G401 (cell line): ENCODE results near the gene SGMS2. TPM values are rescaled to one million over a fixed set of nuclear protein-coding genes. Genes with fewer than 3 reads are reported as not detected.

Experiments
- DNase-seq: peaks from one replicate; pipeline ENCODE4 v3.0.0-alpha.2; 2015; ENCODE audit warnings: low spot score
- in situ Hi-C: cut with HindIII; loops from 2 replicates; pipeline ENCODE4 v1.10.0; 2016; ENCODE audit warnings: low sequenced_read_pairs, mixed read lengths
- total RNA-seq: library from RNA; depleted of rRNA; stranded (reverse); fragments of >200 nt; shearing (Covaris generic); gene quantifications from 2 replicates; pipeline ENCODE4 v1.2.3, GENCODE V29; 2014

SGMS2 gene
- total RNA-seq, 1 experiment from 2014 or later, result not detected

DNA sequence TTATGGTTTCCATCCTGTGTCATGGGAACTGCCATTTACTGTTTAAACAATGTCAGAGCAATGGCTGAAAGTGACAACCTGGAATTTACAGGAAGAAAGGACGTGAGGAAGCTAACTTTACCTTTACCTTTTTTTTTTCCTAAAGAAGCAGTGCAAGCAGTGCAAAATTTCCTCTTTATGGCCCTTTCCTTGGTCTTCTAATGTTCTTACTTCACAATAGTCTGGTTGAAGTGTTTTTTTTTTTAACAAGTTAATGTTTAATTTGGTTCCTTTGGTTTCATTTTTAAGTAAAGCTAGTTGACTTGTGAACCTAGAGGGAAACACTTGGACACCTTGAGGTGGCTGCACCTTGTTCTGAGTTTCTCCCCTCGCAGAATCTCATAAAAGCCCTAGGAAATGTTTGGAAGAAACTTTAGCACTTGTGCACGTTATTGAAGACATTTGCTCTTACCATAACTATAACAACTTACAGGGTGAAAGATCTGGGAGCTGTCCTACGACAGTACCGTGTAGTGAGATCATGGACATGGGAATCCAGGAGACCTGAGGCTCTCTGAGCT is 1.8 kb downstream of the SGMS2 start:
- in situ Hi-C loops, result no loop called here
- peak; percentile 29 for DNase-seq

DNA sequence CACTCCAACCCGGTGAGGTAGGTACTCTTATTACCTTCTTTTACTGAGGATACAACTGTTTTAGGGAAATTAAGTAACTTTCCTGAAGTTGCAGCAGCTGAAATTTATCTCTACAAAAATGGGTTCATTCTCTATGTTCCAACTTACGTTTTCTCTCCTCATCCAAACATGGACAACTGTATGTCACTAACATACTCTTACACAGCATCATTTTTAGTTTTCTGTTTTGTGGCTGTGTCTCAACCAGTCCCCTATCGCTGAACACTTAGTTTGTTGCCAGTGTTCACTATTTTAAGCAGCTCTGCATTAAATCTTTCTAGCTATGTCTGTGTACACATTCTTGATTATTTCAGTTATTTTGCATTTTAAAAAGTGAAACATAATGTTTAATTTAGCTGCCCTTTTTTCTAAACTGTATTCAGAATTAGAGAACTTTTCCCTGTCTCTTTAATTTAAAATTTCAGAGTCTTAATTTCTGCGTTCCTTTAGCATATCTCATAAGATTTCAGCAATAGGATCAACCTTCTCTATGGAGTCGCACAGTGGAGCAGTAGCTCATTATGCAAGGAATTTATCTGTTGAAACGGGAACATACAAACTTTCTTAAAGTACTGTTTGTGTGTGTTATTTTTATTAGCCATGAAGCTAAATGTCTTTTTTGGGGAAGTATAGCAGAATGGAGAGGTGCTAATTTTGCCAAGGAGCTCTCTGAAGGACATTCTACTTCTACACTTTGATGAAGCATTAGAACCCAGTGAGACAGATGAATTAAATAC is 3.8 kb downstream of the SGMS2 start:
- in situ Hi-C loops, result no loop called here
- DNase-seq, result no peak

DNA sequence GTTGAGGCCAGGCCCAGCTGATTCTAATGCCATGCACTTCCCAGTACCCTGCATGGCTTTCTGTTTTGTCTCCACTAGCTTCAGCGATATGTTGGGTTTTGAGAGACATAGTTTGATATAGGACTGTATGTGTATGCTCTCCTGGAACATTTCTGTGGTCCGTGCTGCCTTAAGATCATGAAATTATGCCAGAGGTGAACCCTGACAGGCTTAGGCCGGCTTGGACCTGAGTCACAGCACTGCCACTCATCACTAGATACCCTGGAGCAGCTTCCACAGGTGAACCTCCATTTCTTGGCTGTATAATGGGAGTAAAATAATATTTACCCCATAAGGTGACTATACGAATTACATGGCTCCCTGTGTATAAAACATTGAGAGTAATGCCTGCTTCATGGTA is 6.4 kb downstream of the SGMS2 start:
- no peak for DNase-seq
- in situ Hi-C loops, result no loop called here

DNA sequence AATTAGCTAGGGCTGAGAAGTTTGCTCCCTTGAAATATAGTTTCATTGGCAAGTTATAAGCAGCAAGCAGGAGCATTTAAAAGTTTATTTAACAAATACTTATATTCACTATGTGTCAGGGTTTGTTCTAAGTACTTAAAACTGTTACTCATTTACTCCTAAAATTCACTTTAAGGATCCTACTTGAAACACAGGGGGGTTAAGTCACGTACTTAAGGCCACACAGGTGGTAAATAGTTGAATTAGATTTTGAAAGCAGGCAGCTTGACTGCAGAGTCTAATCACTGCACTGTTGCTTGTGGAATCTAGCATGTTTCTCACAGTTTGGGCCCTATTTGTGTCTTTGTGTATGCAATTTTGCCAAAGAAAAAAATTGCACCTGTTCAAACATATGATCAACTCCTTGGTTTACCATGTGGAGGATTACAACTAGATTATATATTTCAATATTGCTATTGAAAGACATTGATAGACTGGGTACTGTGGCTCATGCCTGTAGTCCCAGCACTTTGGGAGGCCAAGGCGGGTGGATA is 7.6 kb downstream of the SGMS2 start:
- no peak for DNase-seq
- in situ Hi-C loops, result no loop called here

DNA sequence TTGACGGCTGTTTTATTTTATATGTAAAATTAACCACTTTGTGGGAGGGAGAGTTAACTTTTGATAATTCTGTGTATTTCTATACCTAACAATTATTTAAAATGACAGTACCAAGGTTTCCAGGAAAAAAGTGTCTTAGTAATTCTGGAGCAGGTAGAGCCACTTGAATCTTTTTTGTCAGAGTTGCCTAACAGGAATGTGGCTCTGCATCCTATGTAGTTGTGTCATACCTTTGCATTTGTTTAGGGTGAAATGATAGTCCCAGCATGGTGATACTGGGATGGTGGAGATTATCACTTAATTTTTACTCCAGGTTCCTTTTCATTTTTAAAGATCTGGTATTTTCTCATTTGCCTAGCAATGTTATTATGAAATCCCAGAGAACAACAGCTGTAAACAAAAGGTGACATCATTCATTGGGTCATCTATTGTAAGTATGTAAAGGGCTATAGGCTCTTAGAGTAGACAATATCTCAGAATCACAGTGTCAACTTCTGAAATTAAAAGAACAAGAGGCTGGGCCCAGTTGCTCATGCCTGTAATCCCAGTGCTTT is 9.6 kb downstream of the SGMS2 start:
- DNase-seq, result no peak
- in situ Hi-C loops, result no loop called here

DNA sequence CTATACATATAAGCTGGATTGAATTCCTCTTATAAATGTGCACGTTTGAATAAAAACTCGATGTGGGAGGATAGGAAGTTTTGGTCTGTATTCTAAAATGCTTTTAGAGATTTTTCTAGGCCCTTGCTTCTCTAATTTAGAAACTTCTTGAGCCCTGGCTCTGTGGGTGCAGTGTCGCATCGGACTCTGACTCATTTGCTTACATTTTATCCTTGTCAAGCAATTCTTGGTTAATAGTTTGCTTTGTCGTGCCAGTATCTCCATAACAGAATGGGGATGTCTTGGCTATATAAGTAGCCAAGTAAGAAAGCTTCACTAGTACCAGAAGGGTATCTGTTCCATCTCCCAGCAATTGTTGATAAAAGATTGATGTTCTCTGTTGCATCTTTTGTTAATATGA is 10.7 kb downstream of the SGMS2 start:
- in situ Hi-C loops, result no loop called here

DNA sequence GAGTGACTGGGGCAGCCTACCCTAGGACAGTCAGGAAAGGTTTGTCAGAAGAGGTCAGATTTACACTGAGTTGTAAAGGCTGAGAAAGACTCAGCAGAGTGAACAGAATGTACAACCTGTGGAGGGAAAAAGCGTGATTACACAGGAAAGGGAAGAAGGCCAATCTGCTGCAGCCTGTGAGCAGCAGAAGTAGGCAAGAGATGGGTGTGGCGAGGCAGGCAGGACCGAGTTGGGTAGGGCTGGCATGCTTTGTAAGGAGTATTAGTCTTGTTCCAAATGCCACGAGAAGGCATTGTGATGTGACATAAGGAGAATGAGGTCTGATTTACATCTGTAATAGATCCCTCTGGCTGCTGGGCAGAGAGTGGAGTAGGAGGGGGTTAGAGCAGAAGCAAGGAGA is 12.6 kb downstream of the SGMS2 start:
- in situ Hi-C loops, result no loop called here
- DNase-seq, result no peak

More for the DNA sequence above, 10.7 kb downstream of the SGMS2 start:
- DNase-seq, result no peak

DNA sequence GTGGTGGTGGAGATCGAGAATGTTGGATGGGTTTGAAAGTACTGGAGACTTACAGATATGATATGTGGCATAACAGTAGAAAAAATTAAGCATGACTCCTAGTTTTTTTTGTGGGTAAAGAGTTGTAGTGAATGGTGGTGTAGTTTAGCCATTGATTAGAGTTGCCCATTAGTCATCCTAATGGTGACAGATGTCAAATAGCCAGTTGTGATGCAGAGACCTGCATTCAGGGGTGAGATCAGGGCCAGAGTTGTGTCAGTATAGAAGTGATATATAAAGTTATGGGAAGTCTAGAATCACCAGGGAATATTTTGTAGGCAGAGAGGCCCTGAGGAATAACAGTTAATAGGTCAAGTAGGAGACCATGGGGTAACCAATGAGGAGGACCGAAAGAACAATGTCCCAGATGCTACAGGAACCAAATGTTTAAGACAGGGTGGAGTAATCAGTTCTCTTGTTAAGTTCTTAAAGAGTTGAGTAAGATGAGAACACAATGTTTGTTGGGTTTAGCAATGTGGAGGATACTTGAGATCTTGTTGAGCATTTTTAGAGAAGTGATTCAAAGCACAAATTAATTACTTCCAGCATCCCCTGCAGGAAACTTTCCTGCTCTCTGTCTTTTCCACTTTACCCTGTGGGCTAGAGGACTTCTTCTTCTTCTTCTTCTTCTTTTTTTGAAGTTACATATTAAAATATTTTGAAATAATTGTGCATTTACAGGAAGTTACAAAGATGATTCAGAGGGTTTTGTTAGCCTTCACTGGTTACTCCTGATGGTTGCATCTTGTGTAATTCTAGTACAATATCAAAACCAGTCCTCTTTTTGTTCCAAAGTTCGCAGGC is 13.3 kb downstream of the SGMS2 start:
- in situ Hi-C loops, result no loop called here
- no peak for DNase-seq

DNA sequence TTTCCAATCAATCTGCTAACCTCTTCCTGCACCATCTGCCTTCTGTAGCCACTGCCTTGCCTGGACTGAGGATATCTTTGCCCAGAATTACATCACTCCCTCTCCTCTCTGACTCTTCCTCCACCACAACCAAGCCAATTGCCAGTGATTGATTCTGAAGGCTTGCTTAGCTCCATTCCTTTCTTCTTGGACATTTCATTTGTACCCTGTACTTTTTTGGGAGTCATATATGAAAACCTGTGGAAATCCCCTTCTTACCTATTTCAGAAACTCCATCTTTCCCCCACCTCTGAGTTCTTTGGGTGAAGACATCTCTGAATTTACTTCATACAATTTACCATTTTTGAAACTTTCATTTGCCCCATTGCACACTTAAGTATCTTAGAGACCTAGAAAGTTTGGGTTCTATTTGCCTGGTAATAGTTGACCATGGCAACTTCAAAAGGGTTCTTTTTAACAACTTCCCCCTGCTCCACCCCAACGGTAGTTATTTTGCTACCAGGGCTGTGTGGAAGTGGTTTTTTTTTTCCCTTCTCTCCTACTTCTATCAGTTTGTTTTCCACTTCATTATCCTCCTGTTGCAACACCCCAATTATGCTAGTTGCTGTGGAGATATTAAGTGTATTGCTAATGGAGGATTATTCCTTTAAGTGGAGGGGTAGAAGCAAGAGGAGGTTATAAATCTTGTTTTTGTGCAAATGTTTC is 14.3 kb downstream of the SGMS2 start:
- no peak for DNase-seq
- in situ Hi-C loops, result no loop called here

DNA sequence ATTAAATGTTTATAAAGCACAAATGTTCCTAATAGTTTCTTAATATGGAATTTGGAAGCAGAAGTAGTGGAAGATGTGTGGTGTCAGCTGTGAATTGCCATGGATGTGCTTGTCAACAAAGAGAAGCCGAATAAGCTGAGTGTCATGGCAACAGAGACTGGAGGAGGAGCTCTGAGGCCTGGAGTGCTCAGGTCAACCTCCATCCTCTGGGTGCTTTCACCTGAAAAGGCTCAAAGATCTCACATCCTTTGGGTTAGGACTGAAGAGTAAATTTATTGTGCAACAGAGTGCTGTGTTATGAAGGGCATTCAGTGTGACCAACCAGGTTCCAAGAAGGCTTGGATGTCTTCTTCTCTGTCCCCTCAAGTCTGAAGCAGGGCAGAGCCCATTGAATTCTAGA is 18.7 kb downstream of the SGMS2 start:
- in situ Hi-C loops, result no loop called here
- no peak for DNase-seq

DNA sequence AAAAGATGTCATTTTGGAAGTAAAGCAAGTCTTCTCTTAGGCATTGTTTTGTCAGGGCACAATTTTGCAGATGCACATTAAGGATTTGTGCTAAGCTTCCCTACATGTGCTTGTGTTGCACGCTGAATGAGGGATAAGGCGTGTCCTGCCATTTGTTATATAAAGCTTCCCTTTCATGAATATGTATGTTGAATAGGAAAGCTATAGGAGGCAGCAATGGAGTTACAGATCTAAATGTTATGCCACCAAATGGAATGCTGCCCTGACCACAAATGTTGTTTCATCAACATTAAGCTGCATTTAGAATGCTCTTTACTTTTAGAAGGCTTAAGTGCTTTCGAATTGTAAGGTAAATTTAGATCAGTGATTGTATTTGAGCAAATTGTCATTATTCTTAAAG is 20.9 kb downstream of the SGMS2 start:
- DNase-seq, result no peak
- in situ Hi-C loops, result no loop called here

DNA sequence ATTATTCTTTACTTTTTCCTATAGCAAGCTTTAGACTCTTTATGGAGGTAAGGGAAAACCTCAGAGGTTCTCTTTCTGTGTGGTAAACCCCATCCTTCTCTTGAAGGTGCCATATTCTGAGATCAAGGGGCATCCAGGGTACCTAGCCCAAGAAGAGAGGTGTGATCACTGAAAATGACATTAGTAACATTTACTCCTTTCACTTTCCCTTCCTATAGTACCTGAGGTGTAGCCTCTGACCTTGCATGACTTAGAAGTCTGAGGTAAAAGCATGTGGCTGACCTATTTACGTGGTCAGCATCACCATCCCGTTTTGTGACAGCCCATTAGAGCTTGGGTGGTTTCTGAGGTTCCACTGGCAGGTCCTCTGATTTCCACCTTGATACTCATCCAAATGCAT is 25.7 kb downstream of the SGMS2 start:
- DNase-seq, result no peak
- in situ Hi-C loops, result no loop called here

DNA sequence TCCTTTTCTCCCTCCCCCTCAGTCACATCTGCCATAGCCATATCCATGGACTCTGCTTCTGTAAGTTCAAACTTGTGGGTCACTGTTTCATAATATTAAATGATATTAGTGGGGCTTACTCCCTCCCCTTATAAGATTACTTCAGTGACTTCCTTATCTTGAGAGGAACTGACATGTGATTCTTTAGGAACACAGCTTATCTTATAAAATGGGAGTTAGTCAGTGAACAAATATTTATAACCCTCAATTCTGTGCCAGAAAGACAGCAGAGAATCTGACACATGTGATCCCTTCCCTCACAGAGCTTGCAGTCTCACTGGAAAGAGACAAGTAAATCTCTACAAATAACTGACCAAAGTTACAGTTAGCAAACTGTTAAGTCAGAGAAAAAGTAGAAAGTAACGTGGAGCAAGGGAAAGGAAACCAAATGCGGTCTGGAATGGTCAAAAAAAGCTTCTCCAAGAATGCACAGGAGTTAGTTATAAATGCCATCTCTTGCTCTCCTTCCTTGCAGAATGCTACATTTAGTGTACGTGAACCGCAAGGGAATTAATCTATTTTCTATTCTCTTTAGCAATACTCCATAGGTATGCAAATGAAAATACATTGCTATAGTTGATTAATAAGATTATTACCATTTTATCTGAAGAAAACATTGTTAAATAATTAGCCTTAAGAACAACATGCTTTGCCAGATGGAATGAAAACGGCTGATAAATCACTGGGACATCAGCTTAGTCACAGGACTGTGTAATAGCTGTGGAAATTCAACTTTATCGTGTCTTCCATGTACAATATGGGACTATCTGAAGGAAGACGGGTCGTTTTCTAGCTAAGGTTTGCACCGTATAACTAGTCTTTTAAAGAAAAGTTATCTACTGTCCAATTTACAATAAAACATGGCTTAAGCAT is 29.0 kb downstream of the SGMS2 start:
- in situ Hi-C loops, result no loop called here

DNA sequence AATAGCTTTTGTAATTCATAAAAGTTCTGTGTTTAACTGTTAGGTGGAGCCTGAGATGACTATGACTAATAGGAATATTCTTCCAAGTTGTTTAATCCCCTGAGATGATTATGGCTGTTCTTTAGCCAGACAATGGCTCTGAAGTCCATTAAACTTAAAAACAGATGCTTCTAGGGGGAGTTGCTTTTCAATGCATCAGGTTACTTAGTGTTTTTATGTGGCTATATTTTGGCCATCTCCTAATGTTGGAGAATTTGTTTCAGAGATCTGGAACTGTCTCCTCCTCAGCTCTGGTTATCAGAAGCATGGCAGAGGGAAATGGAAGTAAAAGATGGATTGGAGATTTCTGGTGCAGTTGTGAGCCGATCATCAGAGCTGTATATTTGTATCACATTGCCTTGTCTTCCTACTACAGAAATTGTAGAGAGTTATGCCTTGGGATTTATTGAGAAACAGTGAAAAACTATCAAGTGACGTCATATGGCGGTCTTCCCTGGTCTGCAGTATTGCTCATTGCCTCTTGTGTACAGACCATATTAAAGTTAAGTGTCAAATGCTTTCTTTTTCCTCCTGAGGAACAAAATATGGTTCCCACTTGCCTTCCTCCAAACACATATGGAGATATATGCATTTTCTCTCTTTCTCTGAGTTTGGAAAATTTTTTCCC is 29.8 kb downstream of the SGMS2 start:
- in situ Hi-C loops, result no loop called here
- no peak for DNase-seq

More for the DNA sequence above, 29.0 kb downstream of the SGMS2 start:
- DNase-seq, result no peak

DNA sequence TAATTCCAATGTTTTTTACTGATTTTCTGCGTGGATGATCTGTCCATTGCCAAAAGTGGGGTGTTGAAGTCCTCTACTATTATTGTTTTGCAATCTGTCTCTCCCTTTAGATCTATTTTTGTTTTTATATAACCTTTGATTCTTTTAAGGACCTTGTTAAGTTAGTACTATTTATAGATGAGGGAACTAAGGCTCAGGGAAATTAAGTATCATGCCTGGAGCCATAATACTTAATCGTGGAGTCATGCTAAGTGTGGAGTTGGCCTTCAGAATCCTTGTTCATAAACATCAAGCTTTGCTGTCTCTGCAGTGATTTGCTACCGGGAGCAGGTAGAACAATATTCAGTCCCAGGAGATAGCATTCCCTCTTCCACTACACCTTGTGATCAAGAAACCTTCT is 31.0 kb downstream of the SGMS2 start:
- no peak for DNase-seq
- in situ Hi-C loops, result no loop called here

DNA sequence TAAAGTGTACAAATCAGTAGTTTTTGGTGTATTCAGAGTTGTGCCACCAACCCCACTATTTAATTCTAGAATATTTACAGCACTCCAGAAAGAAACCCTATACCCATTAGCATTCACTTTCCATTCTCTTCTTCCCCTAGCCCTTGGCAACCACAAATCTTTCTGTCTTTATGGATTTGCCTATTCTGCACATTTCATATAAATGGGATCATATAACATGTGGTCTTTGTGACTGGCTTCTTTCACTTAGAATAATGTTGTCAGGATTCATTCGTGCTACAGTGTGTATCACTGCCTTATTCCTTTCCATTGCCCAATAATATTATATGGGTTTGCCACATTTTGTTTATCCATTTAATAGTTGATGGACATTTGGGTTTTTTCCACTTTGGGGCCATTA is 32.2 kb downstream of the SGMS2 start:
- in situ Hi-C loops, result no loop called here
- no peak for DNase-seq

DNA sequence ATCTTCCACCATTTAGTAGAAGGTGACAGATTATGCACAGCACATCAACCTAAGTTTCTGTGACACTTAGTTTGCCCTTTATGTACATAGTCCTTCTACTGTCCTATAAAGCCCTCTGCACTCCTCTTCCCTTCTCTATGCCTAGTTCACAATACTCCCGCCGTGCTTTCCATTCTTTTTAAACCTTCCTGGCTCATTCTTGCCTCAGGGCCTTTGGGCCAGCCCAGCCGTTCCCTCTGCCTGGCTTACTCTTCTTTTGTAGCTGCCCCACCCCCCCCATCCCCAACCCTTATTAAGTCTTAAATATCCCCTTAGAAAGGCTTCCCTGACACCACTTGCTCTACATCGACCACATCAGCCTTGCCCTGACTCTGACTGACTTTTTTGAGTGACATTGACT is 33.0 kb downstream of the SGMS2 start:
- in situ Hi-C loops, result no loop called here
- DNase-seq, result no peak
